Endometrial microvascular endothelial cells (primary cell): ENCODE data around the gene CLIC1. TPM values are rescaled to one million over a fixed set of nuclear protein-coding genes. Genes with fewer than 3 reads are reported as not detected.

Experiments used
- in situ Hi-C: cut with HindIII; loops from 2 replicates; pipeline ENCODE4 v1.10.0; 2017; ENCODE audit warnings: low sequenced_read_pairs, low pct_unique_long_range_greater_than_20kb; ENCODE audit errors: inconsistent ontology term
- total RNA-seq: library from RNA; depleted of rRNA; stranded (reverse); fragments of >200 nt; gene quantifications from one replicate; pipeline ENCODE4 v1.2.3, GENCODE V29; 2015; ENCODE audit errors: inconsistent ontology term

CLIC1 gene
- total RNA-seq, 1 donor from 2014 or later = 1,067 TPM

DNA sequence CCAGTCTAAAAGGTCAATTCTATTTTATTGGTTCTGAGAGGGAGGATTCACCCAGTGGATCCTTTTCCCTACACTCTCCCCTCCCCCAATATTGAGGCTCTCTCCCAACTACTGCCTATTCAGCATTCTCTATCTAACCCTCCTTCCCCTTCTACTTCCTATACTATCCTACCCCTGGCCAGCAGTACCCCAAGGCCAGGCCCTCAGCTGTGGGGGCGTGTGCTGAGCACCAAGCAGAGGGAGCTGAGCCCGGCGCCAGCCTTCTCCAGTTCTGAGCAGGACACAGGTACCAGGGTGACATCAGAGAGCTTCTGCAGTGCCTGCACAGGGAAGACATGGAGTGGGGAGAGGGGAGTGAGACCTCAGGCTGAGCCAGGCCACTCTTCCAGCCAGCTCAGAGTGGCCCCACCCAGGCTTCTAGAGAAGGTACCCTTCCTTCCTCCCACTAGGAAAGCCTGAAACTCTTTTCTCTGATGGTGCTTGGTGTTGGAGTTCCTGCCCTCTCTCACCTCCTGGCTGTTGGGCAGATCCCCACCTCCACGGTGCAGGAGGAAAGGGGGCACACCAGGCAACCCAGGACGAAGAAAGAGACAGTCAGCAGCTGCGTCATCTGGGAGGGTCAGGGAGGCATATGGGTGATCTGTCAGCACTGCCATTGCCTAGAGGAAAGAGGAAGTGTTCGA, 9.2 kb downstream of the CLIC1 start:
- in situ Hi-C loops = no loop called here

DNA sequence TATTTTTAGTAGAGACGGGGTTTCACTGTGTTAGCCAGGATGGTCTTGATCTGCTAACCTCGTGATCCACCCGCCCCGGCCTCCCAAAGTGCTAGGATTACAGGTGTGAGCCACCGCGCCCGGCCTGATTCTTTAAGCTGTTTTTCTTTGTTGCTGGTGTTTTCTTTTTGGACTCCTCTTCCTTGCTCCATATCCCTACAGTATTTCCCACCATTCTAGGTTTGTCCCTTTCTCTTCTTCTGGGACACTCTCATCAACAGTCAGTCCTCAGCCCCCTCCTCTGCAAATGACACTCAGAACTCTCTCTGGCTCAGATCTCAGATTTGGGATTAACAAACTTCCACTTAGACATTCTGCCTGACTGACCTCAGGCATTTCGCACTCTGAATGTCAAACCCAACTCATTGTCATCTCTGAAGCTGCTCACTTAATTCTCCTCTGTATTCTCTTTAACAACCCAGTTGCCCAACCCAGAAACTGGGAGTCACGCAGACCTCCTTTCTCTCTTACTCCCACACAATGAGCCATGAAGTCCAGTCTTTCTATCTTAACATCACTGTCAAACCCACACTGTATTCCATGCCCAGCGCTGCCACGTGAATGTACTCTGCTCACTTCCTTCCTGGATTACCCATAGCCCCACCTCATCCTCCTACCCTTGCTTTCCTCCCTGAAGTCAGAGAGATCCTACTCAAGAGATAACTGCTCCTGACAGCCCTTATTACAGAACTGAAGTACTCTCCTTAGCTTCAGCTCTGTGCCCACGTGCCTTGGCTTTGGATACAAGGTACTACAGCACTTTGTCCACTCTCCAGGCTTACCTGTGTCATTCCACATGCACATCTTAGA, 10.6 kb downstream of the CLIC1 start:
- in situ Hi-C loops = no loop called here

DNA sequence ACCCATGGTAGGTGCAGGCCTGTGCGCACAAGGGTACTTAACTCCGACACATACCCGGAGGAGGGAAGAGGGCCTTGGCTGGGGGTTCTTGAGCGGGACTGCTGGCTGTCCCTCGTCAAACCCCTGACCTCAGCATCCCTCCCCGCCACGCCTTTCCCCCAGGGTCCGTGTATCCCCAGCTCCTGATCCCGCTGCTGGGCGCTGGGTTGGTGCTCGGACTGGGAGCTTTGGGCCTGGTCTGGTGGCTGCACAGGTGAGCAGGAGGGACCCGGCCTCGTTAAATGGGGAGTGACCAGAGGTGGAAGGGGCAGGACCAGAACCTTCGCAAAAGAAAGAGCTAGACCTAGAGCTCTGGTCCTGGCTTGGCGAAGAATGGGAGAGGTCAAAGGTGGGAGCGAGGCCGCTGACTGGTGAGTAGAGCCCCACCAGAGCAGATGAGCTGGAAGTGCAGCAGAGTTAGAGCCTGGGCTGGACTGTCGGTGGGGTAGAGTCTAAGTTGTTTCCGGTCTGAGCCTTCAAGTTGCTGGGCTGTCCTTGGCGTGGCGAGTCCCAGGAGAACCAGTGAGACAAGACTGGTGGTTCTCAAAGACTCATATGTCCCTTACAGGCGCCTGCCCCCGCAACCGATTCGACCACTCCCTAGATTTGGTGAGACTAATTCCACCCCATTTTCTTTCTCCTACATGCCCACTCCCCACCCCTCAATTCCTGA, 12.2 kb downstream of the CLIC1 start:
- in situ Hi-C loops = no loop called here

DNA sequence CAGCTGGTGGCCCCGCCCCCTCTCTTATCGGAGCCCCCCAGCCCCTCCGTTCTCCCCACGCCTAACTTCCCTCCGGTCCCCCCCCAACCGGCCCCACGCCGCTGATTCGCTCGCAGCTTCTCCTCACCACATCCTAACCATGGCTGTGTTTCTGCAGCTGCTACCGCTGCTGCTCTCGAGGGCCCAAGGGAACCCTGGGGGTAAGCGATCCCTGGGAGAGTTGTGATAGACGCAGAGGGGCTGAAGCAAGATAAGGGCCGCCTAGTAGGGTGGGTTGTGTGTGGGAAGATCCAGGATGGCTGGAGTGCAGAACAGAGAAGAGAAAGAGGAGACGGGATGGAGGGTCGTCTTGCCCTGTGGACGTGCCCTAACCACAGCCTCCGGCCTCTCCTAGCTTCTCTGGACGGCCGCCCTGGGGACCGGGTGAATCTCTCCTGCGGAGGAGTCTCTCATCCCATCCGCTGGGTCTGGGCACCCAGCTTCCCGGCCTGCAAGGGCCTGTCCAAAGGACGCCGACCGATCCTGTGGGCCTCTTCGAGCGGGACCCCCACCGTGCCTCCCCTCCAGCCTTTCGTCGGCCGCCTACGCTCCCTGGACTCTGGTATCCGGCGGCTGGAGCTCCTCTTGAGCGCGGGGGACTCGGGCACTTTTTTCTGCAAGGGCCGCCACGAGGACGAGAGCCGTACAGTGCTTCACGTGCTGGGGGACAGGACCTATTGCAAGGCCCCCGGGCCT, 12.9 kb downstream of the CLIC1 start, which contains the start of gene MPIG6B:
MPIG6B (plus strand) TSS at position 129 of the 735 bp plus-strand sequence; CDS start at position 140, 11 bp downstream.
- in situ Hi-C loops = no loop called here

DNA sequence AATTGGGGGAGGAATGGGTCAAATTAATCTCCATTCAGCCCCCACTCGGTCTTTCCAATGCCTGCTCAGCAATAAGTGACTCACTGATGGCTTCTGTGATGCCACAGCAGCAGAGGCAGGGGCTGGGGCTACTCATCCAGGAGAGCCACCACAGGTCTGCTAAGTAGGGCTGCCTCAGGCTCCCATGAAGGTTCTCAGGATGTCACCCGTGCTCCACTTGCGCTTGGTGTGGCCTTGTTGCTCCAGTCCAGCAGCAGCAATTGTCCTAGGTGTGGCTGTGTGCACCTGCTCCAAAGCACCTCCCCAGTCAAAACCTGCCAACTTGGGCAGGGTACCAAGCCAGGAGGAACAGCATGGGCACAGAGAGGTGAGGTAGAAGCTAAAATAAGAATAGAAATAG, 14.2 kb downstream of the CLIC1 start:
- in situ Hi-C loops = no loop called here

DNA sequence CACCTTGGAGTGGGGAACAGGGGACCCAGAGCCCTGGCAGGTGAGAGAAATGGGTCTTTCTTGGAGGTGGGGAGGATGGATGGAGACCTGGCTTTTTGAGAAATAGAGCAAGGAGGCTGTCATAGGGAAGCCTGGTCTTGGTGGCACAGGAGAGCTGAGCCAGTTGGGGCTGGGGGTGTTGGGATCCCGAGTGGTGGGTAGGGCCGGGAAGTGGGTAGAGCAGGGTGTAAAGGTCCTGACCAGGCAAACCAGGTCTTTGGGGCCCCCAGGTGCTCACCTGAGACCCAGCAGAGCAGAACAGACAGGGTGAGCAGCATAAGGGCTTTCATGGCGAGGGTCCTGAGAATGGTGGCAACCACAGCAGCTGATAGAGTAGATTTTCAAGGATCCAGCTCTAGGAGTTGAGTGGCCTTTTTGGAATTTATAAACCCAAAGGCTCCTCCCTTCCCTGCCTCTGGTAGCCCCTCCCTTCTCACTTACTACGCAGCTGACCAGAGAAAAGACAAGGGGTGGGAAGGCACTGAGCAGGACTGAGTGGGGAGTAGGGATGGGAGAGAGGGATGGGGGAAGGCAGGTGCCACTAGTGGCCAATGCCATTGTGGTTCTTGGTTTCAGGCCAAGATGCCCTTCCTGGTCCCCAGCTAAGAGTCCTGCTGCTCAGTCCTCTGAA, 14.8 kb downstream of the CLIC1 start, which contains the start of gene LY6G6C:
LY6G6C (minus strand) TSS at position 396 of the 670 bp plus-strand sequence; CDS start at position 329, 67 bp downstream.
- in situ Hi-C loops = no loop called here

DNA sequence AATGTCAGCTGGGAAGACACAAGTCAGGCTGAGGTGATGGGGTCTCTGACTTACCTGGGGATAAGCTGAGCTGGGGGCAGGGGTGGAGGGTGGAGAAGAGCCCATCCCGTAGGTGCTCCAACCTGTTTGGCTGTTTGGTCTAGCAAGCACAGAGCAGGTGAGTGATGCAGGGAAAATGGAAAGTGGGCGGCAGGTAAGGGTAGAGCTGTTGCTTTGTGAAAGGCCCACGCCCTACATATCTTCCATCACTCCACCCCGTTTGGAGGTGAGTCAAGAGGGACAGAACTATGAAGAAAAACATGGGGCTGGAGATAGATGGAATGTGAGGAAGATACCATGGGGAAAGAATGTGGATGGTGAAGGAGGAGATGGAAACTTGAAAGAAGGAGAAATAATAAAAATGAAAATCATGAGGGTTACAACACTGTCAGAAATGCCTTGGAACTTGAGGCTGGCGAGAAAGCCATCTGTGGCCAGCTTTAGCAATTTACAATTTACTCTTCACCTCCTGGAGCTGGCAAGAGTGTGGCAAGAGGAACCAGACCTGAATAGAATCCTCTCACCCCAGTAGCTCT, 16.0 kb downstream of the CLIC1 start:
- in situ Hi-C loops = no loop called here

DNA sequence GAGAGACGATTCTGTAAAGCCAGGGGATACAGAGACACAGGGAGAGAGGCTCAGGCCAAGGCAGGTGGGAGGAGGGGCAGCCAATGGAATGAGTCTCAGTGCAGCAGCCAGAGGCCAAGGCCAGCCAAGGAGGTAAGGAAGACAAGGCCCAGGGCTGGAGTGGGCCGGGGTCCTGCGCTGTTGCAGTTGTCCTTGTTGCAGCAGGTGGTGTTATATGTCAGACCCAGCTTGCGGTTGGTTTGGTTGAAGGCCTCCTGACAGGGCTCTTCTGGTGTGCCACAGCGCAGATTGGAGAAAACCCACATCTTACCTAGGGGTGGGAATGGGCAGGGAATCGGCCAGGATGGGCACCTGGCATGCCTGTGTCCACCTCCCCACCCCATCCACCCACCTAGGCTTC, 17.3 kb downstream of the CLIC1 start:
- in situ Hi-C loops = no loop called here

DNA sequence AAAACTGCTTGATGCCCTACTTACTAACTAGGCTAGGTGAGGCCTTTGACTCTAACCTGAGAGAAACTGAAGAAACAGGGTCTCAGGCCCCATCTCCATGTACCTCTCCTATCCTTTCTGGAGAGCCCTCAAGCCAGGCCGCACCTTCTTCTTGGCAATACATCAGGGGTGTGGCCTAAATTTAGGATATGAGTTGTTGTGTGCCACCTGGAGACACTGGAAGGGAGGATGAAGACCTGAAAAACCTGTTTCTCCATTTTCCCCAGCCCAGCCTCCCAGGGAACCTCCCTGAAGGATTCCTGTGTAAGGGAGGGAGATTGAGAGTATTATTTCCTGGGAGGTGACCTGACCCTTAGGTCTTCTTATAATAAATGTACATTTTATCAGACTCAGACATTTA, 18.1 kb downstream of the CLIC1 start:
- in situ Hi-C loops = no loop called here

DNA sequence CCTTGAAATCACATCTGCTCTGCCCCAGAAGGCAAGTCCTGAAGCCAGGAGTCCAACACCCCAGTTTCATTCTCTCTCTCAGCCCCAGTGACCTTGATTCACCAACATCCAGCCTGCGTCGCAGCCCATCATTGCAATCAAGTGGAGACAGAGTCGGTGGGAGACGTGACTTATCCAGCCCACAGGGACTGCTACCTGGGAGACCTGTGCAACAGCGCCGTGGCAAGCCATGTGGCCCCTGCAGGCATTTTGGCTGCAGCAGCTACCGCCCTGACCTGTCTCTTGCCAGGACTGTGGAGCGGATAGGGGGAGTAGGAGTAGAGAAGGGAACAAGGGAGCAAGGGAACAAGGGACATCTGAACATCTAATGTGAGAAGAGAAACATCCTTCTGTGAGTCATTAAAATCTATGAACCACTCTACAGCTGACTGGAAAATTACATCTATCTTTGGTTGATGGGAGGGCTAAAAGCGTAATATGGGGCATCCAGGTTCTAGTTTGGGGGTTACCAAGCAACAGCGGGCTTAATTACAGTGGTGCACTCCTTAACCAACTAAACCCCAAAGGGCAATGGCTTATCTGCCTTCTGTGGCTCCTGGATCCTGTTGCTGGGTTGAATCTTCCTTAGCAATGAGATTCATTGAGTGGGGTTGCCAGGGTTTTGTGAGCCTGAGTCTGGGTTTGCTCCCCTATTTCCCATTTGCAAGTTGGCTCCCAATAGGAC, 18.7 kb downstream of the CLIC1 start:
- in situ Hi-C loops = no loop called here

DNA sequence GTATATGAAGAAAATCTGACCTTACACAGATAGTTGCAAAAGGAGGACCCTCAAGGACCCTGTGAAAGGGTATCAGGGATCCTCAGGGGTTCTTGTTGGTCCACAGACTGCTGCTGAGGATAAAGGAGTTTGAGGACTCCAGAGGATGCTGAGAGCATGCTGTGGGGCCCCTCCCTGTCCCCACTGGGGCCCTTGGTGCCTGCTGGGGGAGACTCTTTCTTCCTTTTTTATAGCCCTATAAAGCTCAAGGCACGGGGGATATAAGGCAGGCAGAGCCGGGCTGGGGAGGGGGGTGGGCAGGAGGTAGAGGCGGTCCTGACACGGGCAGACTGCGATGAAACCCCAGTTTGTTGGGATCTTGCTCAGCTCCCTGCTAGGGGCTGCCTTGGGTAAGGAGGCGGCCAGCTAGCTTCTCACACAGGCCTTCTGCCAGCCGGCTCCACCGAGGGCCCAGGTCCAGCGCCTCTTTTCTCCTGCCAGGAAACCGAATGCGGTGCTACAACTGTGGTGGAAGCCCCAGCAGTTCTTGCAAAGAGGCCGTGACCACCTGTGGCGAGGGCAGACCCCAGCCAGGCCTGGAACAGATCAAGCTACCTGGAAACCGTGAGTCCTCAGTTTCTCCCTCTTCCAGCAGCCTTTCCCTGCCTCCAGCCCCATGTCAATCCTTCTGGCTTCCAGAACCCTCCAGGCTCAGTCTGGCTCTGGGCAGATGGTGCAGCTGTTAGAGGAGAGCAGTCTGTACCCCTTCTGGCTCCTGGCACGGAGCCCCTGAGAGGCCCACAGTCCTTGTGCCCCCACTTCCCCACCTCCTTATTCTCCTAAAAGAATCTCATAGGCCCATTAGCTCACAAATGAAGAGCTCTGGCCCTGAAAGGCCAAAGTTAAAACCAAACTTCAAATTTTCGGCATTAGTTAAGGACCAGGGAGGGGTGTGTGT, 21.0 kb downstream of the CLIC1 start, which contains the start of gene LY6G6D:
LY6G6D (plus strand) TSS at position 327 of the 937 bp plus-strand sequence; CDS start at position 335, 8 bp downstream.
- in situ Hi-C loops = no loop called here

DNA sequence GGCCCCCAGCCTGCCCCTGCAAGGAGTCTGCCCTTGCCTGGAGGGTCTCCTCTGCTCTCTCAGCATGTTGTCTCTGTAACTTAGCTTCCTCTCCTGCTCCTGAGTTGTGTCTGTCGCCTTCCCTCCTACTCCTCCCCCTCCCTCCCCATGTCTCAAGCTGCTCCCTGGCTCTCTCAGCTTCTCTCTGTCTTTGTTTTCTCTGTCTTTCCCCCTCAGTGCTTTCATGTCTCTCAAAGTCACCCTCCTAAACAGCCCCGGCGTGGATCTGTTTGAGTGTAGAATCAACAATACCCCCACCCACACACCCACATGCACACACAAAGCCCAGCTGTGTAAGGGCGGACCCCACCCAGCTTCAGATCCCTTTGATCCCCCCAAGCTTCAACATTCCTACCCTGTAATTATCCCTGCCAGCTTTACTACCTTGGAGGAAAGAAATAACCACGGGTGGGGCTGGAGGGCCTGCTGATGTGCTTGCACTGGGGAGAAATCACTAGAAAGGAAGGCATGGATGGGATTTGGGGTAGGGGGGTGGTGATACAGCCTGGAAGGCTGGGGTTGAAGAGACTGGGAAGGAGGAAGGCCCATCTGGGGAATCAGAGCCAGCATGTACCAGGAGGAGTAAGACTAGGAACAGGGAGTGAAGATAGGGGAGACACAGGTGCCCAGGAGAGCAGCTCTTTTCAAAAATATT, 22.2 kb downstream of the CLIC1 start:
- in situ Hi-C loops = no loop called here

DNA sequence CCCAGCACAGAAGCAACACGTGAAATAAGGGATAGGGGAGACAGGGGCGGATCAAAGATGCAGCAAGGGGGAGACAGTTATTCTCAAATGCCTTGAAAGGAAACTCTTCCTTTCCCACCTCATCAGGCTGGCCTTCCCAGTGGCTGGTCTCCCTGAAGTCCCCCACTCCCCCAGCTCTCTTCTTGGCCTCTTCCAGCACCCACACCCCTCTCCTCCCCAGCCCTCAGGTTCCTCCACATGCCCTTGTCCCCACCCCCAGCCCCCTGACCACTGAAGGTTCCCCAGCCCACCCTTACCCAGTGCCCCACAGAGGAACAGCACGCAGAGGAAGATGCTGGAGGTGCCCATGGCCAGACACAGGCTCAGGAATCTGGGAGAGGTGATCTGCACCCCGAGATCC, 22.9 kb downstream of the CLIC1 start:
- in situ Hi-C loops = no loop called here

DNA sequence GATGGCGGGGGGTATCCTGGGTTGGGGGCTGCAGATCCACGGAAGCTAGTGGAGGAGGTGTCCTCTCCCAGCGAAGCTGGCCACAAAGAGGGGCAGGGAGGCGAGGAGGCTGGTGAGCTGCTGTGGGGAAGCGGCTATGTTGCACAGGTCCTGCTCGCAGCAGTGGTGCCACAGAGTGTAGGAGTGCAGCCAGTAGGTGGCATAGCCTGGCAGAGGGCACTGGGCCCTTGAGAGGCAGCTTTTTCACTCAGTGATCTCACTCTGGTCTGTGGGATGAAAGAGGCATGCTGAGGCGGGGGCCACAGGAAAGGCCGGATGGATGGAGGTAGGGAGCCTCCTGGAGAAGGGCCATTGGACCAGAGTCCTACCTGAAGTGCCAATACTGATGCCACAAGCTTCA, 24.0 kb downstream of the CLIC1 start:
- in situ Hi-C loops = no loop called here

DNA sequence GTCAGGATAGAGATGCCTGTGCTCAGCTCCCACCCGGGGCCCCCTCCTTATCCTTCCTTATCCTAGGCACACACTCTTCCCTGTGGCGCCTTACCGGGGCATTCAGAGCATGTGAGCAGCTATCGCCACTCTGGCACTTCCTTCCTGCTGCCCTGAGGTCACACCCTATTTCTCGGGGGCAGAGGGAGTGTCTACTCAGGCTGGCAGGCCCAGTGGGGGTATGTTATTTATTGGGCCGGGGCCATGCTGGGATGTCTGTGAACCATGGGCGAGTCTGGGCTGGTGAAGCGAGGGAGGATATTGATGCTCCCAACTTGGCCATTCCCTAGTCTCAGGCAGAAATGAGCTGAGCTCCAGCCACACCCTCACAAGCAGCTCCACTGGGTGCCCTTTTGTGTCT, 25.1 kb downstream of the CLIC1 start:
- in situ Hi-C loops = no loop called here
